ENCODE results near the gene HIPK4. TPM values are rescaled to one million over a fixed set of nuclear protein-coding genes. Genes with fewer than 3 reads are reported as not detected.

Gene HIPK4
- total RNA-seq, 2 donors from 2014 or later, result 0.09 to 0.10 TPM

Small RNA genes lying within 50 kb of the gene (microRNA-seq; reads per million reads assigned to microRNA genes)
- 0 reads per million in 2 donors for gene MIR6796

Other genes starting within 250 kb of the HIPK4 start
- gene MAP3K10, start 198.8 kb downstream of the HIPK4 start, total RNA-seq, result 10 to 100 TPM; 17.3 to 19.9 TPM
- gene TTC9B, start 171.8 kb downstream of the HIPK4 start, total RNA-seq, result not detected
- gene CCNP, start 163.5 kb downstream of the HIPK4 start, total RNA-seq, result under 1 TPM; 0.15 to 0.31 TPM
- 100 to 1,000 TPM; 110 to 119 TPM for gene AKT2, start 104.8 kb downstream of the HIPK4 start, total RNA-seq
- gene C19orf47, start 41.8 kb downstream of the HIPK4 start, total RNA-seq, result 100 to 1,000 TPM in 1 of 2 donors, 10 to 100 TPM in 1; 96.5 to 127 TPM
- 100 to 1,000 TPM; 193 to 202 TPM for gene PLD3, start 41.5 kb downstream of the HIPK4 start, total RNA-seq
- 1 to 10 TPM; 2.8 to 3.6 TPM for gene PRX, start 23.2 kb upstream of the HIPK4 start, total RNA-seq
- 10 to 100 TPM in 1 of 2 donors, 1 to 10 TPM in 1; 9.4 to 17.0 TPM for gene SERTAD1, start 35.8 kb upstream of the HIPK4 start, total RNA-seq
- gene SERTAD3, start 54.2 kb upstream of the HIPK4 start, total RNA-seq, result 10 to 100 TPM; 29.1 to 41.2 TPM
- 100 to 1,000 TPM in 1 of 2 donors, 10 to 100 TPM in 1; 72.7 to 112 TPM for gene BLVRB, start 75.6 kb upstream of the HIPK4 start, total RNA-seq
- 1 to 10 TPM; 3.4 to 4.8 TPM for gene SPTBN4, start 76.8 kb upstream of the HIPK4 start, total RNA-seq
- 10 to 100 TPM; 23.5 to 24.4 TPM for gene SHKBP1, start 186.7 kb upstream of the HIPK4 start, total RNA-seq
- 100 to 1,000 TPM; 272 to 361 TPM for gene LTBP4, start 211.2 kb upstream of the HIPK4 start, total RNA-seq